Suprapubic skin (tissue), 4 donors: Measurements from ENCODE around the gene ALG6.
"Not testable (repeated sequence)": the region's sequence is repeated elsewhere in the genome, so short reads cannot be mapped to it uniquely, and the experiment has no call there.

ENCODE experiments used
- CTCF ChIP-seq, 2 donors: fragments of 200-600 bp in 1 of 2; fragments of 450-650 bp in 1 of 2; sonication (generic) in 1 of 2; IDR thresholded peaks; one replicate each; pipeline ENCODE4 v1.5.1; 2016 to 2019; ENCODE audit warnings: antibody characterized with exemption in 2 of 2, mild to moderate bottlenecking in 1 of 2, moderate library complexity in 1 of 2
- EP300 ChIP-seq: sonication (generic); formaldehyde crosslinking; IDR thresholded peaks from one replicate; pipeline ENCODE4 v1.6.1; 2017; ENCODE audit warnings: antibody characterized with exemption
- POLR2A ChIP-seq, 2 donors: fragments of 450-650 bp; IDR thresholded peaks; one replicate each; pipeline ENCODE4 v1.6.1; 2017; ENCODE audit warnings: antibody characterized with exemption in 2 of 2, mild to moderate bottlenecking in 2 of 2, moderate library complexity in 2 of 2
- POLR2AphosphoS5 ChIP-seq, 3 donors: sonication (generic); formaldehyde crosslinking; IDR thresholded peaks; one replicate each; pipeline ENCODE4 v1.6.1; 2017; ENCODE audit warnings: antibody characterized with exemption in 3 of 3

GRCh38 chr1:63356234-63356633 is 11.2 kb upstream of the ALG6 start:
- TF ChIP-seq CTCF (IDR thresholded peaks at IDR 0.05); POLR2A (IDR thresholded peaks at IDR 0.05); EP300; POLR2AphosphoS5 (IDR thresholded peaks at IDR 0.05): not testable (repeated sequence)
